Endodermal cell (in vitro differentiated cells): ENCODE data around the gene TMEM108. TPM values are rescaled to one million over a fixed set of nuclear protein-coding genes. Genes with fewer than 3 reads are reported as not detected.
A peak's percentile ranks its signal among the peaks of the same experiment; 100 is the strongest.

Experiments
- DNase-seq: peaks from one replicate; pipeline ENCODE4 v3.0.0-alpha.2; 2017
- H3K27ac ChIP-seq: 2 replicates; pipeline ENCODE4 v1.5.1; 2013; ENCODE audit warnings: mild to moderate bottlenecking, low read depth, low read length, moderate library complexity
- H3K27me3 ChIP-seq: 2 replicates; pipeline ENCODE4 v1.6.1; 2013; ENCODE audit warnings: mild to moderate bottlenecking, low read length, moderate library complexity; ENCODE audit not compliant: insufficient read depth, control insufficient read depth, poor library complexity, severe bottlenecking
- H3K36me3 ChIP-seq: 2 replicates; pipeline ENCODE4 v1.7.0; 2013; ENCODE audit warnings: mild to moderate bottlenecking, low read length, moderate library complexity; ENCODE audit not compliant: control insufficient read depth, insufficient read depth
- H3K4me1 ChIP-seq: one replicate; pipeline ENCODE4 v1.7.0; 2013; ENCODE audit warnings: low read length; ENCODE audit not compliant: control insufficient read depth, insufficient read depth
- H3K4me3 ChIP-seq: 2 replicates; pipeline ENCODE4 v1.5.1; 2013; ENCODE audit warnings: mild to moderate bottlenecking, low read length, moderate library complexity
- H3K9ac ChIP-seq: 2 replicates; pipeline ENCODE4 v1.6.1; 2013; ENCODE audit warnings: mild to moderate bottlenecking, low read length, moderate library complexity; ENCODE audit not compliant: poor library complexity, severe bottlenecking; ENCODE audit errors: extremely low read depth
- H3K9me3 ChIP-seq: 2 replicates; pipeline ENCODE4 v1.6.1; 2013; ENCODE audit warnings: mild to moderate bottlenecking, low read length, moderate library complexity; ENCODE audit not compliant: control insufficient read depth
- H3K27ac Mint-ChIP-seq: 2 replicates; pipeline ENCODE4 v1.8.0; 2020; ENCODE audit warnings: mixed read lengths
- H3K27me3 Mint-ChIP-seq: 2 replicates; pipeline ENCODE4 v1.8.0; 2021; ENCODE audit warnings: mild to moderate bottlenecking, mixed read lengths; ENCODE audit not compliant: insufficient read depth
- H3K36me3 Mint-ChIP-seq: 2 replicates; pipeline ENCODE4 v1.8.0; 2020; ENCODE audit warnings: low read depth, mixed read lengths
- H3K4me1 Mint-ChIP-seq: 2 replicates; pipeline ENCODE4 v1.8.0; 2020; ENCODE audit warnings: mixed read lengths
- H3K4me3 Mint-ChIP-seq: 2 replicates; pipeline ENCODE4 v1.8.0; 2020; ENCODE audit warnings: mild to moderate bottlenecking, moderate library complexity, mixed read lengths
- H3K9me3 Mint-ChIP-seq: 2 replicates; pipeline ENCODE4 v1.8.0; 2020; ENCODE audit warnings: mild to moderate bottlenecking, mixed read lengths
- WGBS, 2 experiments: methylation state at CpG; one replicate each; pipeline versions ENCODE4 v1.1.5 to v1.1.7; 2013; ENCODE audit warnings: missing lambda C conversion rate in 2 of 2, mixed read lengths in 1 of 2; ENCODE audit not compliant: insufficient coverage in 1 of 2, insufficient read length in 1 of 2; 5-methylcytosine and 5-hydroxymethylcytosine counted together
- total RNA-seq, 2 donors: library from RNA; stranded (reverse); fragmentation: NEBNext Ultra II Directional in 1 of 2; extraction: Animal tissue kit (Norgen Biotek cat#: 25700) in 1 of 2; gene quantifications; 2 replicates in 1 of 2; 3 replicates in 1 of 2; pipeline ENCODE4 v1.2.1, GENCODE V29; 2021
- TF ChIP-seq, protein P1 (sequence below): fragments of 200-600 bp; sonication (generic); conservative IDR thresholded peaks from 2 replicates; pipeline ENCODE4 v1.5.0; 2021; ENCODE audit warnings: antibody characterized with exemption, mild to moderate bottlenecking

TMEM108 gene
- total RNA-seq, 2 donors from 2014 or later = 4.8 to 7.9 TPM

GRCh38 chr3:133258358-133258757 lies 220.2 kb downstream of the TMEM108 start:
- Mint-ChIP-seq H3K4me3 (no peak overlapping the region), H3K27me3 (no peaks in the 10 kb centered on the region), H3K27ac (peak overlapping the region; percentile 48), H3K36me3 (no peaks in the 10 kb centered on the region), H3K4me1 (peaks cover 11% of the 10 kb centered on the region), H3K9me3 (no peaks in the 10 kb centered on the region)
- TF ChIP-seq, protein P1, sequence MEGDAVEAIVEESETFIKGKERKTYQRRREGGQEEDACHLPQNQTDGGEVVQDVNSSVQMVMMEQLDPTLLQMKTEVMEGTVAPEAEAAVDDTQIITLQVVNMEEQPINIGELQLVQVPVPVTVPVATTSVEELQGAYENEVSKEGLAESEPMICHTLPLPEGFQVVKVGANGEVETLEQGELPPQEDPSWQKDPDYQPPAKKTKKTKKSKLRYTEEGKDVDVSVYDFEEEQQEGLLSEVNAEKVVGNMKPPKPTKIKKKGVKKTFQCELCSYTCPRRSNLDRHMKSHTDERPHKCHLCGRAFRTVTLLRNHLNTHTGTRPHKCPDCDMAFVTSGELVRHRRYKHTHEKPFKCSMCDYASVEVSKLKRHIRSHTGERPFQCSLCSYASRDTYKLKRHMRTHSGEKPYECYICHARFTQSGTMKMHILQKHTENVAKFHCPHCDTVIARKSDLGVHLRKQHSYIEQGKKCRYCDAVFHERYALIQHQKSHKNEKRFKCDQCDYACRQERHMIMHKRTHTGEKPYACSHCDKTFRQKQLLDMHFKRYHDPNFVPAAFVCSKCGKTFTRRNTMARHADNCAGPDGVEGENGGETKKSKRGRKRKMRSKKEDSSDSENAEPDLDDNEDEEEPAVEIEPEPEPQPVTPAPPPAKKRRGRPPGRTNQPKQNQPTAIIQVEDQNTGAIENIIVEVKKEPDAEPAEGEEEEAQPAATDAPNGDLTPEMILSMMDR = no peak
- Histone ChIP-seq H3K27me3 (no peaks in the 10 kb centered on the region), H3K9me3 (peaks cover 4% of the 10 kb centered on the region), H3K9ac (no peak overlapping the region), H3K4me3 (no peak overlapping the region), H3K4me1 (peaks cover 5% of the 10 kb centered on the region), H3K27ac (no peak overlapping the region), H3K36me3 (no peaks in the 10 kb centered on the region)
- 82% methylated on average over 1 of the region's 1 CpG; no CpG with 5 or more reads in 1 of the 2 experiments for WGBS, 2 experiments
- DNase-seq = peak; percentile 65

GRCh38 chr3:133259767-133260166 lies 221.6 kb downstream of the TMEM108 start:
- no peak for DNase-seq
- WGBS, 2 experiments = 93 to 96% methylated on average over 3 to 4 of the region's 4 CpGs
- no peak overlapping the region for H3K9ac ChIP-seq
- no peaks in the 10 kb centered on the region for H3K27me3 ChIP-seq
- H3K9me3 ChIP-seq = peaks cover 4% of the 10 kb centered on the region
- Mint-ChIP-seq H3K27ac (no peak overlapping the region), H3K27me3 (no peaks in the 10 kb centered on the region), H3K9me3 (no peaks in the 10 kb centered on the region), H3K4me3 (no peak overlapping the region), H3K4me1 (peaks cover 11% of the 10 kb centered on the region), H3K36me3 (no peaks in the 10 kb centered on the region)
- H3K4me1 ChIP-seq = peaks cover 5% of the 10 kb centered on the region
- H3K27ac ChIP-seq = no peak overlapping the region
- H3K36me3 ChIP-seq = no peaks in the 10 kb centered on the region
- no peak overlapping the region for H3K4me3 ChIP-seq
- TF ChIP-seq, protein P1 = no peak

DNA sequence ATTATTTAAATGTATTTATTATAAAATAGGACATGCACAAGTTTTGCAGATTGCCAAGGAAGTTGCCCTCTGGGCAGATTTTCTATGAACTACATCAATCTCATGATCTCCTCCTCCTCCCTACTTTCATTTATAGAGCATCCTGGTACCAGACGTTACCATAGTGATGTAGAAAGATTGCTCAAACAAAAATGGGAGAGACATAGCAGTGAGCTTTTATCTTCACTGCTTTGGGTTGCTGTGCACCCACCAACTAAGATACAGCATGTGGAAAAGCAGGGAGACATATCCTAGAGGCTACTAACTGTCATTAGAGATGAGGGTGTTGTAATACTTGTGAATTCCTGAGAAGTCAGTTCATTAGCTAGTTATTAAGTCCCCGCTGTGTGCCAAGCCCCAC lies 224.1 kb downstream of the TMEM108 start:
- Histone ChIP-seq H3K4me3 (no peak overlapping the region), H3K27me3 (no peaks in the 10 kb centered on the region), H3K9ac (no peak overlapping the region), H3K4me1 (peaks cover 5% of the 10 kb centered on the region), H3K36me3 (no peaks in the 10 kb centered on the region), H3K9me3 (no peaks in the 10 kb centered on the region), H3K27ac (no peak overlapping the region)
- Mint-ChIP-seq H3K9me3 (no peaks in the 10 kb centered on the region), H3K36me3 (no peaks in the 10 kb centered on the region), H3K4me3 (no peak overlapping the region), H3K4me1 (peaks cover 22% of the 10 kb centered on the region), H3K27ac (no peak overlapping the region), H3K27me3 (no peaks in the 10 kb centered on the region)
- WGBS, 2 experiments = 82 to 94% methylated on average over 1 to 2 of the region's 2 CpGs
- no peak for DNase-seq
- TF ChIP-seq, protein P1 = no peak
